HEK293T (cell line): ENCODE measurements around the gene CCNY.

Source experiments
- ARNT ChIP-seq: fragments of 450-650 bp; IDR thresholded peaks from 2 replicates; pipeline ENCODE4 v1.6.1; 2017; ENCODE audit warnings: mild to moderate bottlenecking
- BHLHE40 ChIP-seq: fragments of 450-650 bp; IDR thresholded peaks from 2 replicates; pipeline ENCODE4 v1.6.1; 2016; ENCODE audit warnings: mild to moderate bottlenecking, moderate library complexity, borderline replicate concordance
- ELF4 ChIP-seq: fragments of 450-650 bp; IDR thresholded peaks from 2 replicates; pipeline ENCODE4 v1.6.1; 2017; ENCODE audit warnings: antibody characterized with exemption
- FOXA1 ChIP-seq: fragments of 450-650 bp; IDR thresholded peaks from 2 replicates; pipeline ENCODE4 v1.6.1; 2016; ENCODE audit warnings: mild to moderate bottlenecking
- FOXK2 ChIP-seq: fragments of 450-650 bp; IDR thresholded peaks from 2 replicates; pipeline ENCODE4 v1.6.1; 2016; ENCODE audit warnings: mild to moderate bottlenecking
- FOXM1 ChIP-seq: fragments of 450-650 bp; IDR thresholded peaks from 2 replicates; pipeline ENCODE4 v1.6.1; 2017; ENCODE audit warnings: mild to moderate bottlenecking, borderline replicate concordance
- HDGF ChIP-seq: fragments of 450-650 bp; IDR thresholded peaks from 2 replicates; pipeline ENCODE4 v1.6.1; 2017; ENCODE audit warnings: antibody characterized with exemption, borderline replicate concordance
- L3MBTL2 ChIP-seq: fragments of 450-650 bp; conservative IDR thresholded peaks from 2 replicates; pipeline ENCODE4 v1.6.1; 2016; ENCODE audit warnings: mild to moderate bottlenecking
- LEF1 ChIP-seq: fragments of 450-650 bp; IDR thresholded peaks from 2 replicates; pipeline ENCODE4 v1.6.1; 2017; ENCODE audit warnings: mild to moderate bottlenecking, borderline replicate concordance
- SP1 ChIP-seq: fragments of 450-650 bp; IDR thresholded peaks from 2 replicates; pipeline ENCODE4 v1.6.1; 2017
- SUZ12 ChIP-seq: fragments of 450-650 bp; IDR thresholded peaks from 2 replicates; pipeline ENCODE4 v1.6.1; 2016; ENCODE audit warnings: mild to moderate bottlenecking
- TARDBP ChIP-seq: fragments of 450-650 bp; IDR thresholded peaks from 2 replicates; pipeline ENCODE4 v1.6.1; 2016
- ZNF384 ChIP-seq: fragments of 450-650 bp; IDR thresholded peaks from 2 replicates; pipeline ENCODE4 v1.6.1; 2016
- TF ChIP-seq, protein P1 (sequence below): fragments of 450-650 bp; IDR thresholded peaks from 2 replicates; pipeline ENCODE4 v1.6.1; 2016

DNA sequence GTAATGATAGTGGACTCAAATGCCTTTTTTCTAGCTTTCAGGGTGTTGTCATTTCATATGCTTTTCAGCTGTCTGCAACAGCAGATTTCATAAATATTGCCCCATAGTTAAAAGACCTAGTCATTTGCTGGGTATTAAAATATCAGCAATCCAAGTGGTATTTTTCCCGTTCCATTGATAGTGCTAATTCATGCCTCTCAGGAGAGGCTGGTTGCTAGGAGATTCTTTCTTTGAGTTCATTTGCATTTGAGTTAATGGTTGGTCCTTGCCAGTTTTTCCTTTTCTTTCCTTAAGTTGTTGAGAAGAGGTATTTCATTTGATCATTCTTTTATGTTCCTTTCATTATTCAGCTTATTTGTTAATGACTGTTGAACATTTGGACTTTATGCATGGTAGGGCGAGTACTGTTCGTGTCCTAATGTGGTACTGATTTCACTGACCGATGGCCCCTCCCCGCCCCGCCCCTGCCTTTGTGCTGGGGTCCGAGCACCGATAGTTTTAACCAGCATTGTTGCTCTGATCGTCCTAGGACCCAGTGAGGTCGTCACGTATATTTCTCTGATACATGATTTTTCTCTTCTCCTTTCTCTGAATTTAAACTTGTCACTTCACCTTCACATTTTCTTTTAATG lies 128.6 kb downstream of the CCNY start:
- TF ChIP-seq SUZ12 (no peak), HDGF (no peak), ZNF384 (no peak), ARNT (no peak), FOXM1 (no peak), SP1 (no peak), TARDBP (no peak), L3MBTL2 (no peak), BHLHE40 (no peak), LEF1 (no peak), ELF4 (no peak), FOXK2 (no peak), FOXA1 (no peak)
- TF ChIP-seq, protein P1, sequence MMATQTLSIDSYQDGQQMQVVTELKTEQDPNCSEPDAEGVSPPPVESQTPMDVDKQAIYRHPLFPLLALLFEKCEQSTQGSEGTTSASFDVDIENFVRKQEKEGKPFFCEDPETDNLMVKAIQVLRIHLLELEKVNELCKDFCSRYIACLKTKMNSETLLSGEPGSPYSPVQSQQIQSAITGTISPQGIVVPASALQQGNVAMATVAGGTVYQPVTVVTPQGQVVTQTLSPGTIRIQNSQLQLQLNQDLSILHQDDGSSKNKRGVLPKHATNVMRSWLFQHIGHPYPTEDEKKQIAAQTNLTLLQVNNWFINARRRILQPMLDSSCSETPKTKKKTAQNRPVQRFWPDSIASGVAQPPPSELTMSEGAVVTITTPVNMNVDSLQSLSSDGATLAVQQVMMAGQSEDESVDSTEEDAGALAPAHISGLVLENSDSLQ, result no peak
